HG03439 (cell line): ENCODE data around the gene MYH2.
"Not testable (repeated sequence)": the region's sequence is repeated elsewhere in the genome, so short reads cannot be mapped to it uniquely, and the experiment has no call there.

Source experiments
- ATAC-seq: cut with Tn5 transposase; IDR thresholded peaks from one replicate; pipeline ENCODE4 v1.9.1; 2021; ENCODE audit warnings: mild to moderate bottlenecking, moderate library complexity; ENCODE audit not compliant: unreplicated experiment

The MYH2 gene

DNA sequence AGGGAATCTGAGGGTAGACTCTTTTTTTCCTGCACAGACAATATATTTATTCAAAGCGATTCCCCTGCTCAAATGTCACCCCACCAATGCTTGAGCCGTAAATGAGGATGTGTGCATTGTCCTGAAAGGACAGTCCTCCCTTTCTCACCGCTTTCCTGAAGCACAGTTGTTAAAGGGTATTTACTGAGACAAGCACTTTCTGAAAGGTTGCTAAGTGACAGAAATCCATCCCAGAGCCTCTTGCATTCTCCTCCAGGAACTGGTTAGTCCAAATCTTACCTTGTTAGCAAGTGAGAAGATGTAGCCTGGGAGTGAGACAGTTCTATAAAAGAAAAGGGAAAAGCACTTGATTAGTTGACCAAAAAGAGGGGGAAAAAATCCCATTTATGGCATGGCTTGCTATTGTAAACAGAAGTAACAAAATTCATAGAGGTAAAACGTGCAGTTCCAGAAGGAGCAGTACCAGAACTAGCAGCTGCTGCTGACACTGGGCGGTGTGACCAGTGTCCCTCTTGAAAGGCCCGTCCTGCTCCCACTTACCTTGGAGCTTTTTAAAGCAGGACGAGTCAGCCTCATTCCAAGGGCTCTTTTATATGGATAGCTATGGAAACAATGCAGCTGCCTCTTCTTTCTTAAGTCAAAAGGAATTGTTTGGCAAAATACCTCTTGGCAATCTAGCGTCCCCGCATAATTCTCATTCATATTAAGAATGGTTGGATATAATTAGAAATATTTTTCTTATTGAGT, at the start of gene MYH2:
Gene MYH2 (minus strand): TSS at position 563 of the 747 bp plus-strand sequence. CDS start 1,738 bp downstream, outside the sequence.
- no peak for ATAC-seq

DNA sequence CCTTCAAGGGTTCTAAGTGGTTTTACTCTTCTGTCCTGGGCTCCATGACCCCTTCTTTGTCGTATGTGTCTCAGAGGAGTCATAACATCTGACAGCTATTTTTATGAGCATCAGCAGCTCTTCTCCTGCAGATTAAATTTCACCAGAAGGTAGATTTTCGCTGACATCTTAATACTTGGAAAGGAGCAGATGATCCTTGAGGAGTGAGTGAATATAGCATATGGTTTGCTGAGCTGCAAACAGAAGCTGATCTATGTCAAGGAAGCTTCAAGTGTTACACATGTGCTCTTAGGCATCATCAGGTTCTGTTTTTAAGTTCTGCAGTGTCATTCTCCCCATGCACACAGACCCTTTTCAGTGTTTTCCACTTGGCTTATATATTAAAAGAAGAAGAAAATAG, 49.2 kb upstream of the MYH2 start:
- no peak for ATAC-seq

DNA sequence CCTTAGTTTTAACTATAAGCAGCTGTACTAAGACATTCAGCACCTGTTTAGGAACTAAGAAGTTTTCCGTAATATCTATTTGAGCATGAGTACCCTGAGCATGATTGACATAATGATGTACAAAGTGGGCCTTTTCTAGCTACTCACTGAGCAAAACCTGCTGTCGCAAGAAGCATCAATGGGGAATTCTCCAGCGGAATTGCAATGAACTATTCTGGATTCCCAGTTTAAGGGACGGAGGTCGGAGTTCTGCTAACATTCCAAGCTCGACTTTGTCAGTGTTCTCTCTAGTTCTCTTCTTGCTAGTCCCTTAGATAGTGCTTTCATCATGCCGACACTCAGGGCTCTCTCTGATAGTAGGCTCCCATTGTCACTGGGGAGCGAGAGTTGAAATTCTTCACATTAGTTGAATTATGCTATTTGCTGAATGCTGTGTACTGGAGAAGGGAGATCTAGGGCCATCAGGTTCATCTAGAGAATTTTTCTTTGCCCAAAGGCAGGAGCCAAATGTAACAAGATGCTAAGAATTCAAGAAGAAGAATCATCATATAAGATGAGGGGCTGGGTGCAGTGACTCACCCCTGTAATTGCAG, 40.2 kb upstream of the MYH2 start:
- ATAC-seq: no peak

DNA sequence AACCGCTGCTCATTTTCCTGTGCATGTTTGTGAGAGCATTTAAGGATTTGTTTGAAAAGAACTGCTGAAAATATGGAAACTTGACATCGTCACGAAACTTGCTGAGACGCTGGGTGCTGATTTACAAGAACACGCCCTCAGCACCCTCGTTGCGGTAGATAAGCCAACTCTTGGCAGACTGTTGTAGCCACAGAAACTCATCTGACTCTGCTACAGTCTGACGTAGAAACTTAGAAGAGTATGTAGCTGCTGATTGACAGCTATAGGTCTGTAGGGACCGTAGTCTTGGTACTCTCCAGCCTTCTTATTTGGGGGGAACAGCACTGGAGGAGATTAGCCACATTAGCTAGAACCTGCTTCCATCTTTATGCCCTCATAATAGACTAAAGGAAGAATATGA, 36.1 kb upstream of the MYH2 start:
- ATAC-seq: no peak

DNA sequence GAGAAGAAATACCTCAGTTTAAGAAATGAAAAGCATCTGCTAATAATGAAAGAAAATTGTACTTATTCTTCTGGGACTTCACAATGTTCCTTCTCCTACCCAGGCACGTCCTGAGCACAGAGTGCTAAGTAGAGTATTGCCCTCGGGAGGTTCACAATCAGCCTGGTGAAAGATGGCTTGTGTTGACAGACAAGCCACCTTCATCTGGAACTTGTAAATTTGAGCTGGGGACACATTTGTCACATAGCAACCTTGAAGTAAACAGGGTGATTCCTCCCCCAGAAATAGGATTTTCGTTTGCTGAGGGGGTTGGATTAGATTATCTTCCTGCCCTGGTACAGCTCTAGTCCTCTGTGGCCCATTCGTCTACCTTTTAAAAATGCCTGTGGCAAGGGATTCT, 34.4 kb upstream of the MYH2 start:
- no peak for ATAC-seq

DNA sequence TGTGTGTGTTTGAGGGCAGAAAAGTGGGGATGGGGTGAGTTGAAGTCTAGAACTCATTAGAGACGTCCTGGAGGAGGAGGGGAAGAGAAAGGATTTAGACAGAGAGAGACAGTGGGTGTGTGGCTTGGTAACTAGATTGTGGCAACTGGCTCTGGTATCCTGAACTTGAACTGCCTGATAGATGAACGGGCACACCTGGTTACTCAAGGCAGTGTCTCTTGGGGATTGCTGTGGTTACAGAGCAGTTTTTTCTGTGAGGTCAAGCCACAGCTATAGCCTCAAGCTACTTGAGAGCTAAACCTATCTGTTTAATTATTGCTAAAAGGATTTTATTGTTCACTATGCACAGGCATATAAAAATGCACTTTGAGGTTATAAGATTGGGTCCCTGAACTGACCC, 29.8 kb upstream of the MYH2 start:
- no peak for ATAC-seq

DNA sequence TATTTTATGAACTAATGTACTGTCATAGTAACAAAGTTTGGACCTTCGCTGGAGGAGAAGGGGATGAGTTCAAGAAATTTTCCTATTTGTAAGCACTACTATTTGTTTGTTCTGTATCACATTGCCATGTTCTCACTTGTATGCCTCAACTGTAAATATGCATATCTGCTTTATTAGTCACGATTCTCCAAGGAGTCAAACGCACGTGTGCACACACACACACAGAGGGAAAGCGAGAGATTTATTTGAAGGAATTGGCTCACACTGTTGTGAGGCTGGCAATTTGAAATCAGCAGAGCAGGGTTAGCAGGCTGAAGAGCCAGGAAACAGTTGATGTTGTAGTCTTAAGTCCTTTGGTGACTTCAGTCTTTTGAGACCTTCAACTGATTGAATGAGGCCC, 24.9 kb upstream of the MYH2 start:
- ATAC-seq: no peak

DNA sequence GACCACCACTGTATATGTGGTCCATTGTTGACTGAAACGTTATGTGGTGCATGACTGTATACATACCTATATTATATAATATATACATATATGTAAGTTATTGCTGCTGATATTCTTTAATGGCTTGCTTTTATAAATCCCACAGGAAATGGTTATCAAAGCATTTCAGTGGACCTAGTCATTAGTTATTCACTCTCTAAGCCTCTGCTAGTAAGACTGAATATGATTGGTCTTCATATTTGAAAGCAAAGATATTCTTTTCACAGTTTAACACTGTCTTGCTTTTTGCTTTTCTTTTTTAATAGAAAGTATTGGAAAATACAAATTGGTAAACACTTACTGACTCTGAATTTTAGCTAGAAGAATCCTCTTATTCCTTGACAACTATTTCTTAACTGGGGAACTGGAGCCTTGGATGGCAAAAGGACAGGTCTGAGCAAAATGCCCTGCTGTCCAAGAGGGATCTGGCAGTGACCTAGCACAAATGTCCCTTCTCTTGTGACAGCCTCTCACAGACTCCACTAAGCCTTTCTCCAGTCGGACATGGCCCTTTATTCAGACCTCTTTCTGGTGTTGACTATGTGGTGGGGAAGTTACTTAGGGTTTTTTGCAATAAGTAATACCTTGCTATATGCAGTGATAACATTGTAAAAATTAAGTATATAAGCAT, 14.7 kb upstream of the MYH2 start:
- ATAC-seq: no peak

DNA sequence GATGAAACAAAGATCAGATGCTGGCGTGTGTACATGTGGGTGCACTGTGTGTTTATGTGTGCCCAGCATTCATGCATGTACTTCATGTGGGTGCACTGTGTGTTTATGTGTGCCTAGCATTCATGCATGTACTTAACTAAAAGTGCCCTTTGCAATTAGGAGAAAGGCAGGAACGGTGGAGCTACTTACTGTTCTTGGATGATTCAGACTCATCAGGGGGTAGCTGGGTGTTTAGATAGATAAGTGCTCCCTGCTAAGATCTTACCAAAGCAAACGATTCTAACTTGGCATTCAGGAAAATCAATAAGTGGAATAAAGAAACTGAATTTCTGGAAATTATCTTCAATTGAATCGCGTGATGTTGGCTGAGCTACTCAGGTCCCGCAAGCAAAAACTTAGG, 8.6 kb upstream of the MYH2 start:
- ATAC-seq: no peak

DNA sequence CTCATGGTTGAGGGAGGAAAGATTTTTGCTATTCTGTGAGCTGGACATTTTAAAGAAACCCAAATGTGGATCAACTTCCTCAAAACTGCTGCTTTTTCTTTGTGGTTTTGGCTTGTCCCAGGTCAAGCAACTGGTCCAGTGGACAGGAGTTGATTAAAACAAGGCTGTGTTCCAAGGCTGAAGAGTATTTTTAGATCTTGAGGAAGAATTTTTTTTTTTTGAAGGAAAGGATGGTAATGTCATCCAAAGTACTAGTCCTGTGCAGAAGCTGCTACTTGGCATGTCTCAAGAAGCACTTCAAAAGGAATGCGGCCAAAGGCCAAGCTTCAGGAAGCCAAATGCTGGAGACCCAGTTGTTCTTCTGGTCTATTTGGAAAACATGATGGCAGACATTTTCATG, 8.0 kb upstream of the MYH2 start:
- no peak for ATAC-seq

DNA sequence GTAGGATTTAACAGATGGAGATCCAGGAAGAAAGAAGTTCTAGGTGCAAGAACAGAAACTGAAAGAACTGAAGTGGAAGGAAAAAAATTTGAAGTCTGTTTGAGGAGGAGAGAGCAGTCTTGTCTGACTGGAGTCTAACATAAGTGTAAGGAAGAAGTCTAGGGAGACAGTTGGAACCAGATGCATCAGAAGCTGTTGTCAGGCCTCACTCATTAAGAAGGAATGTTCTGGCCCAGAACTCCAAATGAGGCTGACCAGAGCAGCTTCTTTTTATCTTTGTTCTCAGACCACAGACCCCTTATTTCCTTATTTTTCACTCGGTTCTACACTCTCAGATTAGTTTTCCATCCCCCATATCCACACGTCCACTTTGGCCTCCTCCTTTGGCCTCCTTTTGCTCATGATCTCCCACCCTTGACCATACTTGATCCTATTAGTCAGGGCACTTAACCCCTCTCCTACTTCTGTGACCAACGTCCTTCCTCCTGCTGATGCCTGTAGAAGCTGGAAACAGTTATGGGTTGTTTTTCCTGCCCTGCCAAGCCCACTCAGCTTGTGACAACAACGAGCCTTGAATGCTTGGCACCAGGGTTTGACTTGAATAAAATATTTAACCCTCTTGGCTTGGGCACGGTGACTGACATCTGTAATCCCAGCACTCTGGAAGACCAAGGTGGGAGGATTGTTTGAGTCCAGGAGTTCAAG, 7.0 kb upstream of the MYH2 start:
- ATAC-seq: no peak

DNA sequence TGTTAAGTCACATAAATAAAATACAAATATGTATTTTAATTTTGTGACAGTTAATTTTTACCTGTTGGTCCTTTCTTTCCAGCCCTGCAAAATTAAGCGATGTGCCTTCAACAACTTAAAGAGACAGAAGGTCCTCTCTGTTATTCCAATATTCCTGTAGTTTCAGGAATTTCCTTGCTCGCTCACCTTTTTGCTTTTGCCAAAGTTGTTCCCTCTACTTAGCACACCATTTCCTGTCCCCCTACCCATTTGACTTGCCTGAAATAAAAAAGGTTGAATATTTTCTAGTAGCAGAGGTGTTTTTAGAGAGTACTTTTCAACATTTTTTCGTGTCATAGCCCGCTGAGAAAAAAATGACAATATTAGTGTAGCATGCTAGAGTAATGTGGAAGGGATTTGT, 556 bp upstream of the MYH2 start:
- ATAC-seq: no peak

DNA sequence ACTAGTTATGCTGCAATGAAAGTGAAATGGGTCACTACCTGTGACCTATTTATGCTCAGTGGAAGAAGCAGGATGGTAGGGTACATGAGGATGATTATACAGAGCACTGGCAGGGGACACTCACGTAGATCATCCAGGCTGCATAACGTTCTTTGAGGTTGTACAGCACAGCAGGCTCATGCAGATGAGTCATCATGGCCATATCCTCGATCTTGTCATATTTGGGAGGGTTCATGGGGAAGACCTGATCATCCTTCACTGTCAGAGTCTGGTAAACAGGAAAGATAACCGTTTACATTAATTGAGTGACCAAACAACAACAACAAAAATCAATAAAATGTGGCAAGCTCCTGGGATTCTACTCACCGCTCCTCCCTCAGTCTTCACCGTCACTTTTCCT, 2.1 kb downstream of the MYH2 start:
- no peak for ATAC-seq

DNA sequence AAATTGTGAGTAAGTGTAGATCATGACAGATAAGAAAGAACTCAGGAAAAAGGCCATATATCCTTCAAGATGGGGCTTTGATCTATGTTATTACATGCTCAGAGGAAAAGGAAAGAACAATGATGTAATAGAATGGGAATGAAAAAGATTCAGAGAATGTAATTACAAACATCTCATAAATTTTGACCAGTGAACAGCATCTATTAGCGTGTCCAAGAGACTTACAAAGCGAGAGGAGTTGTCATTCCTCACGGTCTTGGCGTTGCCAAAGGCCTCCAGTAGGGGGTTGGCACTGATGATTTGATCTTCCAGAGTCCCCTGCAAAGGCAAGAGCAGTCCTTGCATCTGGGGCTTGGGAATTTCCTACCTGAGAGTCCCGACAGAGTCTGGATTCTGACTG, 6.0 kb downstream of the MYH2 start:
- not testable (repeated sequence) for ATAC-seq

DNA sequence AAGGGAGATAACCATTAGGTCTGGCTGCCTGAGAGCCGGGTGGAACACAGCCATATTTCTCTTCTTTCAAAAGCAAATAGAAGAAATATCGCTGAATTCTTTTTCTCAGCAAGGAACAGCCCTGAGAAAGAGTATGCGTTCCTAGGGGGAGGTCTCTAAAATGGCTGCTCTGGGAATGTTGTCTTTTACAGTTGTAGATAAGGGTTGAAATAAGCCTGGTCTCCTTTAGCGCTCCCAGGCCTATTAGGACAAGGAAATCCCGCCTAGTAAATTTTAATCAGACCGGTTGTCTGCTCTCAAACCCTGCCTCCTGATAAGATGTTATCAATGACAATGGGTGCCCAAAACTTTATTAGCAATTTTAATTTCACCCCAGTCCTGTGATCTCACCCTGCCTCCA, 8.3 kb downstream of the MYH2 start:
- ATAC-seq: not testable (repeated sequence)

DNA sequence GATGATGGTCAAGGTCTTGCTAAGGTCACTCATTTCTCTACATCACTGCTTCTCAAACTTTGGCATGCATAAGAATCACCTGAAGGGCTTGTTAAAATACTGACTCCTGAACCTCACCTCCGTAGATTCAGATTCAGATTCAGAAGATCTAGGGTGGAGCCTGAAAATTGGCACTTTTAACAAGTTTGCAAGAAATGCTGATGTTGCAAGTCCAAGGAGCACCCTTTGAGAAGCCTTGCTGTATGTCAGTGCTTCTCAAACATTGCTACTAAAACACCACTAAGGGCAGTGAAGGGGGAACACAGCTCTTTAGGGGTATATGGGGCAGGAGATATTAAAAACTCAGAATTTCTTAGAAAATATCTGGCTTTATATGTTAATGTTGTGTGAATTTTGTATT, 17.4 kb downstream of the MYH2 start:
- no peak for ATAC-seq

DNA sequence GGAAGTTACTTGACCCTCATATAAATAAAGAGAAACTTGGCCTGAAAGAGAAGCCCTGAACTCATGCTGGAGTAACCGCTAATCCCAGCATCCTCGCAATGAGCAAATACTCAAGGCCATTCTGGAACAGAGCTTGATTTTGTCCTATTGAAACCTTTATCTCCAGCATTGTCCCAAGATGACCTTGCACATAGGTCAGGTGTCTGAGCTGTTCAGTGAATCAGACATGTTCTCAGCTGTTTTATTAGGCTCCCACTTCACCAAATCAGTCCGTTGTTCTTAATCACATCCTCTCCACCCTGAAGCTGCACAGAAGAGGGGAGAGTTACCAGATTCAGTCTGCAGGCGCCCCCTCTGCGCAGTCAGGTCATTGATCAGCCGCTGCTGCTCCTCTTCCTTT, 22.0 kb downstream of the MYH2 start:
- no peak for ATAC-seq

DNA sequence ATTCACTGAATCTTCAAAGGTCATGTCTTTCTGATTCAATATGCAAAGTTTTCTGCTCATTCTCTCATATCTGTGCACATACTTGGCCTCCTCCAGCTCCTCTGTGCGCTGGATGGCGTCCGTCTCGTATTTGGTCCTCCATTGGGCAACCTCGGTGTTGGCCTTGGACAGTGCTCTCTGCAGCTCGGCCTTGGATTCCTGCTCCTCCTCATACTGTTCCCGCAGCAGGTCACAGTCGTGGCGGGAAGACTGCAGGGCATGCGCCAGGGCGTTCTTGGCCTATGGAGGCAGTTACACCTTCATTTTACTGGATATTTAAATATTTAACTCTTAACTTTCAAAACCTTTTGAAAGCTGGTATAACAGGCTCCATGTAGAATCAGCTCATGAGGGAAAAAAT, 22.9 kb downstream of the MYH2 start:
- no peak for ATAC-seq

DNA sequence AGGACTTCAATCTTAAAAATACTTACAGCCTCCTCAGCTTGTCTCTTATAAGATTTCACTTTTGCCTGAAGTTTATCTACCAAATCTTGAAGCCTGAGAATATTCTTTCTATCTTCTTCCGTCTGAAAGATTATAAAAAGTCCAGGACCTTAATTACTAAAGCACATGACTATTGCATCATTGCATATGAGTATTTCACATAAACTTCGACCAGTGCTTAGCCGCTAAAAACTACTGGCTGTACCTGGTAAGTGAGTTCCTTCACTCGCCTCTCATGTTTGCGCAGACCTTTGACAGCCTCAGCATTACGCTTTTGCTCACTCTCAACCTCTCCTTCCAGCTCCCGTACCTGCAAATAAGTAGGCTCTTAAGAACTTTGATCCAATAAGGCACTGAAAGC, 26.4 kb downstream of the MYH2 start:
- ATAC-seq: no peak

DNA sequence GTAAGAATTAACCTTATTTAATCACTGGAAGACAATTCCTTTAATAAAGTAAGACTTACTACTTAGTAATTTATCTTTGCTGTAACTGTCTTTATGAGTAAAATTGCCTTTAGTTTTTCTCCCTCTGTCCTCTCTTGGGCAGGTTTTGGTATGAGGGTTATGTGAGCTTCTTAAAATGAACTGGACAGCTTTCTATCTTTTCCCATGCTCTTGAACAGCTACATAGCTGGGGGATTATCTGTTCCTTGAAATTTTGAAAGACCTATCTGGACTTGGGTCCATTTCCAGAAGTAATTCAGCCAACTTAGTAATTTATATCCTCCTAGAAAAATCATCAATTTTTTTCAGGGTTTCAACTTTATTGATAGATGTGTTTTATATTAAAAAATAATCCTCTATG, 27.5 kb downstream of the MYH2 start:
- no peak for ATAC-seq

DNA sequence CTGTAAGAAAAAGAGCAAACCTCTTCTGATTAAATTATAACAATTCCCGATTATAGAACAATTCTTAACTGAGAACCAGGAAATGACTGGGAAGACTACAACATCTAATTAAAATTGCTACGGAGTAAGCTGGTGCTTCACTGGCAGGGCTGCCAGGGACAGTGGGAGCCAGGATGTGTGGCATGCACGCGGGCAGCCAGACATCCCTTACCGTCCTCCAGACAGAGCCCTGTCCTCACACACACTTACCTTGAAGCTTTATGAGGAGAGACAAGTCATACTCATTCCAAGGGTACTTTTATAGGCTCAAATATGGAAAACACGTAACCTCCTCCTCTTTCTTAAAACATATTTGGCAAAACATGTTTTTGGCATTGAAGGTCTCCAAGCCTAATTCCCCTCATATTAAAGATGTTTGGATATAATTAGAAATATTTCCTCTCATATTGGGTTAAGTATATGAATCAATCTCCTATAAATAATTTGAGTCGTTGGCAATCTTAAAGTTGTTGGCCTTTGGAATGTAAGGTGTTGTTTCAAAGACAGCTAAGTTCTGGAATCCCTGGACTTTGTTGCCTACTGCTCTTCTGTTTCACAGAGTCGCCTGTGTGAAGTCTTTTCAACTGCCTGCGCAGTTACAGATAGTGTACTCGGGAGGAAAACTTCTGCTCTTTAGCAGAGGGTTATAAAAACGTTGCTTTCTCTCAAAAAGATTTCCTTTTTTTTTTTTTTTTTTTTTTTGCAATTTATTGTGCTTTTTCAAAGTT, 31.0 kb downstream of the MYH2 start, which contains the start of gene MYH1:
Gene MYH1 (minus strand): TSS at position 272 of the 767 bp plus-strand sequence. CDS start 1,900 bp downstream, outside the sequence.
- no peak for ATAC-seq
